DMS153 (cell line): Measurements from ENCODE around the gene OR2T1.
"Not testable (repeated sequence)": the region's sequence is repeated elsewhere in the genome, so short reads cannot be mapped to it uniquely, and the experiment has no call there.

ENCODE experiments used
- DNase-seq: peaks from one replicate; lab custom pipeline; 2025; lab: John Stamatoyannopoulos, UW

The OR2T1 gene

GRCh38 chr1:248402748-248403147, at the start of gene OR2T1:
OR2T1 (plus strand) TSS chr1:248403048; CDS start chr1:248406148, 3,100 bp downstream.
- DNase-seq = no peak

- no peak for DNase-seq
These were observed 43.4 kb upstream of the OR2T1 start for GRCh38 chr1:248359415-248359814.

DNA sequence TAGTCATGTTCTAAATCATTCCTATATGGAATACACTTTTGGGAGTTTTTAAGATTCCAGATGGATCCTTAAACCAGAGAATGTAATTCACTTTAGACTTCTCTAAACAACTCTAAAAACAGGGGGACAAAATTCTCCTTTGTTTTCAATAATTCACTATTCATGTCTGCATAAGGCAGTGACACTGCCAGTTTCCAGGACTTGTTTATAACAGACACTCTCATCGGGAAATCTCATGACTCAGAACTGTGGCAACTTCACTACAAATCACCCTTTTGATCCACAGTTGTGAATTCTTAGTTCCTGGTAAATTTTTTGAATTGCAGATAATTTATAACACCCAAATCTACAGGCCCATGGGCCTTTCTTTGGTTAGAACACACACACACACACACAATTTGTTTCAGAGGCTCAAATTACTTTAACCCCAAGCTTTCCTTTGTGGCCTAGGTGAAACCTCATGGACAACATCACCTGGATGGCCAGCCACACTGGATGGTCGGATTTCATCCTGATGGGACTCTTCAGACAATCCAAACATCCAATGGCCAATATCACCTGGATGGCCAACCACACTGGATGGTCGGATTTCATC, 41.6 kb upstream of the OR2T1 start, which contains the start of gene OR2T4:
TSS of gene OR2T4 (plus strand) at position 545 of the 595 bp plus-strand sequence. CDS start at position 545, 0 bp downstream.
- DNase-seq = no peak

GRCh38 chr1:248366609-248367008, 36.2 kb upstream of the OR2T1 start:
- no peak for DNase-seq

- DNase-seq = no peak
These were observed 30.5 kb upstream of the OR2T1 start for GRCh38 chr1:248372394-248372793.

GRCh38 chr1:248373761-248374160, 29.1 kb upstream of the OR2T1 start:
- no peak for DNase-seq

- DNase-seq = no peak
These were observed 27.4 kb upstream of the OR2T1 start, which contains the start of gene OR2T6 for GRCh38 chr1:248375446-248375845. OR2T6 (plus strand) TSS chr1:248375746; CDS start chr1:248387609, 11,863 bp downstream.

- no peak for DNase-seq
These were observed 25.9 kb upstream of the OR2T1 start for GRCh38 chr1:248376916-248377315.

DNA sequence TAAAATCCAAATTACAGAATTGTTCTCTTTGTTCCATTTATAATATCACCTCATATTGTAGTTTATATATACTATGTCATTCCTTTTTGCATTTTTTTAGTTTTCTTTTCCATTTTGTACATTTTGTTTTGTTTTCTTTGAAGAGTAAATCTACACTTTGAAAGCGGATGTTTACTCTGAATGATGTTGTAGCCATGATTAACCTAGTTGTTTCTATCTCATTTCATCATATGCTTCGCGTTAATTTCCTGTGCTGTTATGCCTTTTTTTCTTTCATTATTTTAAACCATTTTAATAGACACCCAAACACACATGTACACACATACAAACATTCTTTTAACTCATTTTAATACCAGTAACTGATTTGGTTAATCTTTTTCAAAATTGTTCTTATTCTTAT, 22.0 kb upstream of the OR2T1 start:
- no peak for DNase-seq

GRCh38 chr1:248388426-248388825, 14.4 kb upstream of the OR2T1 start:
- no peak for DNase-seq

GRCh38 chr1:248393050-248393449, 9.8 kb upstream of the OR2T1 start:
- no peak for DNase-seq

DNA sequence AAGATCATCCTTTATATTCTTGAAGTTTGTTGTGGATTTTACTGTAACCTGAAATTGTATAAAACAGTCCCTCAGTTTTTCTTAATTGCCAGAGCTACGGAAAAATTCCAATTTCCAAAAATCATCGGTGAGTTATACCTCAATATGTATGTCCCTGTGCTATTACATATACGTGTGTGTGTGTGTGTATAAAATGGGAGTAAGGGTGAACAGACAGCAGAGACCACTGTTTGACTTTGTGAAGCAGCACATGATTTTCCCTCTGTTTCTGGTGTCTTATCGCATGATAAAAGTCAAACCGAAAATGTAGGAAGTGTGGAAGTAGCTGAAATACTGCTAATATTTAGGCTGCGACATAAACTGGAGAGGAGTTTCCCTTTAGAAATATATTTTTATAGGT, 1.2 kb downstream of the OR2T1 start:
- no peak for DNase-seq

GRCh38 chr1:248406721-248407692, 4.2 kb downstream of the OR2T1 start:
- no peak for DNase-seq

DNA sequence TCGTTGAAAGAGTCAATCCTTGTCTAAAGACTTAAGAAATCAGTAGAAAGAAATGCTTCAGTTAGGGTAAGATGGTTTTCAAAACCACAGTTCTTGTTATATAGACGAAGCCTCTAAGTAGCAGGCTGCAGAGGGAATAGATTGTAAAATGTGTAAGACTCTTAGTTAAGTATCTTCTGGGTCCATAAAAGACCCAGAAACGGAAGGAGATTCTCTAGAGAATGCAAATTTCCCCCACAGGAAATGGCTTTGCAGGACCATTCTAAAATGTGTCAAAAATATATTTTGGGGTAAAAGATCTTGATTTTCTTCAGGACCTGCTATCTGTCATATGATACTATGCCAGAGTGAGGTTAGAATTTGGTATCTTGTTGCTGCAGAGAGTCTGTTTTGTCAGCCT, 13.4 kb downstream of the OR2T1 start:
- no peak for DNase-seq

DNA sequence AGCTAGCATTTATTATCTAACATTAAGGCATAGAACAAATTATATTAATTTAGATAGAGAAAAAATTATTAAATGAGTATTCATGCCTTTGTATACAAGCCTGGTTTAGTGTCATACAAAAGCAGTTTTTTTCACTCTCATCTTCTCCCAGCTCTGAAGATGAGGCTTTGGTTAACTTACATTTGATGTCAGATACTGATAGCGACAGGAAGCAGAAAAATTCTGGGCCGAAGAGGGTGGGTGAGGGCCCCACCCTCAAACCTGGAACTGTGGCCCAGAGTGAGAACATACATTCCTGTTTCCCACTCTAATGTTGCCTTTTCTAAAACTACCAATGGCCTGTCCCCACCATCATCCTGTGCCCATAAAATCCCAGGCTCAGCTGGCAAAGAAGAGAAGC, 15.0 kb downstream of the OR2T1 start:
- DNase-seq = no peak

- DNase-seq = no peak
These were observed 18.5 kb downstream of the OR2T1 start for GRCh38 chr1:248421384-248421783.

DNA sequence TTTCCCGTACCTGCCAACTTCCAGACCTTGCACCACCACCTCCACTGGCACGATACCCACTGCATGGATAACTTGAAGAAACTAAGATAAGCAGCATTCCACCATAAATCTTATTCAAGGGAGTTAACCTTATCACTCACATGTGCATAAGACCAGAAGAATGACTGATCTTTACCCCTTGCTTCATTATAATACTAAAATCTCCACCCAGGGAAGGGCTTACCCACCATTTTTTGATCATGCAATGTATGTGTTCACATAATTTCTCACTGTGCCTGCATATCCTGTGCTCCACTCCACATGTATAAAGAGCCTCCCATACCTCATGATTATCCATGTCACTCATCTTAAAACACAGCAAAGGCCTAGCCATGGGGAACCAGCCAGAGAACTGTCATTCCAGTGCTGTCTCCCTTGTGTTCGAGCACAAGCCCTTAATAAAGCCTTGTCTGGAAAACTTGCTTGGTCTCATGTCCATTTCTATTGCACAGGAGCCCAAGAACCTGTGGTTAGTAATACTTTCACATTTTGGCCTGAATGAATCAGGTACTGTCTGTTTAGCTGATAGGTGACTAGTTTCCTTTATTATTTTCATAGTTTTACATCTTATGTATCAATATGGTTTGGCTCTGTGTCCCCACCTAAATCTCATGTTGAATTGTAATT, 24.8 kb downstream of the OR2T1 start:
- not testable (repeated sequence) for DNase-seq

- DNase-seq = not testable (repeated sequence)
These were observed 25.3 kb downstream of the OR2T1 start for GRCh38 chr1:248428192-248428533.

- not testable (repeated sequence) for DNase-seq
These were observed 28.8 kb downstream of the OR2T1 start for GRCh38 chr1:248431683-248432082.

DNA sequence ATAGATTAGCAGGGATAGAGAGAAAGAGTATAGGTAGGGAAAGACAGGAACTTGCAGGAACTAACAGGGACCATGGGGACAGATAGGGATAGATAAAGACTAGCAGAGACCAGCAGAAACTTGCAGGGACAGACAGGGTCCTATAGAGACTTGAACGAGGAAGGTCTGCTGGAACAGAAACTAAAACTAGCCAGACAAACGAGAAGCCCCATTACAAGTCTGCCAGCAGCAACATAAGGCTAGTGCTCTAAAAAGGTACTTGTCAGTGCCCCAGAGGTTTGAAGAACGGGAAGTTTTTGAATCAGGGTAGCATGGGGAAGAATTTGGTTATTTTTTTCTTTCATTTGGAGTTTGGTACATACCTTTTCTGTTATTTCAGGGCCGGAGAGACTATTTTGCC, 29.4 kb downstream of the OR2T1 start:
- DNase-seq = not testable (repeated sequence)

DNA sequence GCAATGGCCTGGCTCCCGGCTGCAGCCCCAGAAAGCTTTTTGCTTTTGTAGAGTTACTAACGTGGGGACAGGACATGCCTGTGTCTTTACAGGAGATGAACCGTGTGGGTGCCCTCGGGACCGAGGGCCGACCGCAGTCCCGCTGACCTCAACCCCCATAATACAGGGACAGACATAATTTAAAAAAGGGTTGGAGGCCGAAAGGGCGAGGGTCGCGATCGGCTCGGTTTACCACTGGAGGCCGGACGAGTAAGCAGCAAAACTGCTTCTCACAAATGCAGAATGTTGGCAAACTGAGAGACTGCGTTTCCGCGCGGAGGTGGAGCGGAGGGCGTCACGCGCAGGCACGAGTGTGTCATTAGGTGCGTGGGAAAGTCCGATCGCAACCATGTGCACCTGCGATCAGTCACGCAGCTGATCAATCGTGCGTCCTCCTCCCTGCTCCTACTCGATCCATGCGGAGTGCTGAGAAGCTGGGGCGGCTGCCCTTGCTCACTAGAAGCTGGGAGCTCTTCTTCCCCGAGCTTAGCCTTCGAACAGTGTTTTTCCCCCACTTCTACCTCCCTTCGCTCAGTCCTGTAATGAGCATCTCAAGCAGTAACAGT, 31.1 kb downstream of the OR2T1 start:
- DNase-seq = not testable (repeated sequence)

GRCh38 chr1:248434913-248435312, 32.1 kb downstream of the OR2T1 start:
- DNase-seq = not testable (repeated sequence)
